Thyroid gland (tissue), 4 donors: ENCODE data around the gene ACTL10.

ENCODE experiments used
- CTCF ChIP-seq, 6 experiments: fragments of 200-600 bp in 3 of 6; fragments of 450-650 bp in 3 of 6; sonication (generic) in 3 of 6; IDR thresholded peaks; one replicate each; pipeline ENCODE4 v1.5.1; 2016 to 2019; ENCODE audit warnings: antibody characterized with exemption in 6 of 6, mild to moderate bottlenecking in 2 of 6, inconsistent platforms in 1 of 6, moderate library complexity in 1 of 6
- POLR2A ChIP-seq, 2 donors: fragments of 450-650 bp; IDR thresholded peaks; one replicate each; pipeline ENCODE4 v1.6.1; 2017; ENCODE audit warnings: antibody characterized with exemption in 2 of 2, mild to moderate bottlenecking in 2 of 2, moderate library complexity in 1 of 2

- TF ChIP-seq CTCF (IDR thresholded peaks at IDR 0.05) (no peak), POLR2A (IDR thresholded peaks at IDR 0.05) (no peak)
Observed at GRCh38 chr20:33660685-33661058, 6.1 kb upstream of the ACTL10 start.
